Type B pancreatic cell (in vitro differentiated cells): Measurements from ENCODE around the gene HDHD5. TPM values are rescaled to one million over a fixed set of nuclear protein-coding genes. Genes with fewer than 3 reads are reported as not detected.

Experiments used
- DNase-seq: peaks from one replicate; pipeline ENCODE4 v3.0.0; 2021; ENCODE audit warnings: mixed read lengths; ENCODE audit not compliant: unreplicated experiment; ENCODE audit errors: extremely low spot score
- H3K27ac Mint-ChIP-seq: 2 replicates; pipeline ENCODE4 v1.8.0; 2021; ENCODE audit warnings: mild to moderate bottlenecking, mixed read lengths
- H3K27me3 Mint-ChIP-seq: 2 replicates; pipeline ENCODE4 v1.8.0; 2021; ENCODE audit warnings: mixed read lengths
- H3K36me3 Mint-ChIP-seq: 2 replicates; pipeline ENCODE4 v1.8.0; 2021; ENCODE audit warnings: mixed read lengths
- H3K4me1 Mint-ChIP-seq: one replicate; pipeline ENCODE4 v1.8.0; 2021; ENCODE audit warnings: mixed read lengths; ENCODE audit not compliant: unreplicated experiment
- H3K4me3 Mint-ChIP-seq: 2 replicates; pipeline ENCODE4 v1.8.0; 2021; ENCODE audit warnings: mild to moderate bottlenecking, mixed read lengths
- H3K9me3 Mint-ChIP-seq: 2 replicates; pipeline ENCODE4 v1.8.0; 2021; ENCODE audit warnings: mixed read lengths
- CTCF ChIP-seq: fragments of 200-600 bp; sonication (generic); conservative IDR thresholded peaks from 2 replicates; pipeline ENCODE4 v1.5.0; 2021; ENCODE audit warnings: antibody characterized with exemption, mild to moderate bottlenecking
- long read RNA-seq: library from polyadenylated mRNA; unstranded; transcript quantifications from one replicate; pipeline ENCODE4 v2.0.0, GENCODE V29; 2020
- total RNA-seq: library from RNA; stranded (reverse); gene quantifications from 2 replicates; pipeline ENCODE4 v1.2.1, GENCODE V29; 2021; ENCODE audit warnings: low replicate concordance

The HDHD5 gene
- total RNA-seq = 25.3 and 40.1 TPM in 2 replicates
- long read RNA-seq, transcript HDHD5-202 (8 exons, 1,799 nt) = major isoform, 19 of 35 reads
- long read RNA-seq, partial matches to known transcripts = 1 of 35 reads
- long read RNA-seq, other reads (novel, unspliced or antisense) = 13 of 35 reads

DNA sequence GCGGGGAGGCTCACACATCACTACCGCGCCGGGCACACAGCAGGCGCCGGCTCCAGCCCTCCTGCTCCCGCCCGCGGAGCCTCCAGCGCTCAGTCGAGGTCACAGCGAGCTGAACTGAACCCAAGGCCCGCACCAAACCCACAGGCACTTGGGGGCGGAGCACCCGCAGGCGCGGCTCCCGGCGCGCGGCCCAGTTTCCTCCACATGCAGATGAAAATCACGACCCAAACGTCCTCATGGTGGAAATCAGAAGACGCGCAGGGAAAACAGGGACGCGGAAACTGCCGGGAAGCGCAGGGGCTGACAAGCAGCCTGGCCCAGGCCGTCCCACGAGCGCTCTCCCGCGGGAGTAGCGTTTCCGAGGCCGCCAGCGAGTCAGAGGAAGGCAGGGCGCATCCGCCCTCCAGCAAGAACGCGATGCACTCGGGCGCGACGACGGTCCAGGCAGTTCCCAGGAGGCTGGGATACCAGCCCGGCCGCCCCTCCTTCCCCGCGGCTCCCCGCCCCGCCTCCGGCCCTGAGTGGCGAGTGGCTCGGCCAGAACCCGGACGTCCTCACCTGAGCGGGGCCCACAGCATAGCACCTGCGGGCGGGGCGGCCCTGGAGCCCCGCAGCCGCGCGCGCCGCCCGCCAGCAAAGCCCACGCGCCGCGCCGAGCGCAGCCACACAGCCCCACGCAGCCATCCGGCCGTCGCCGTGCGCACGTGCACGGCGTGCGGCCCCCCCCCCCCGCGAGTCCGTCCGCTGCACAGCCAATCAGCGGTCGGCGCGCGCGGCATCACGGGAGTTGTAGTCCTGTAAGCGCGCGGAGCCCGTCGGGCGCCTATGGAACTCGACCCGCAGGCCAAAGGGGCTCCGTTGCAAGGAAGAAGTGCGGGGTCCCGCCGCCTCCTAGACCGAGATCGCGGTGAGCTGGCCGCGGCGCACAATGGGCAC is at the start of gene HDHD5:
TSS of gene HDHD5 (minus strand) at position 710 of the 936 bp plus-strand sequence. CDS start at position 684, 26 bp downstream.
- peak within 1 kb of the TSS; percentile 96 for H3K4me3 Mint-ChIP-seq
- H3K4me1 Mint-ChIP-seq = peaks cover 12% of the 10 kb centered on the region
- peak; percentile 88 for DNase-seq
- H3K27ac Mint-ChIP-seq = peak within 1 kb of the TSS; percentile 91
- TF ChIP-seq CTCF = no peak
- H3K9me3 Mint-ChIP-seq = no peaks in the 10 kb centered on the region
- H3K36me3 Mint-ChIP-seq = peaks cover 11% of the 10 kb centered on the region
- no peaks in the 10 kb centered on the region for H3K27me3 Mint-ChIP-seq

DNA sequence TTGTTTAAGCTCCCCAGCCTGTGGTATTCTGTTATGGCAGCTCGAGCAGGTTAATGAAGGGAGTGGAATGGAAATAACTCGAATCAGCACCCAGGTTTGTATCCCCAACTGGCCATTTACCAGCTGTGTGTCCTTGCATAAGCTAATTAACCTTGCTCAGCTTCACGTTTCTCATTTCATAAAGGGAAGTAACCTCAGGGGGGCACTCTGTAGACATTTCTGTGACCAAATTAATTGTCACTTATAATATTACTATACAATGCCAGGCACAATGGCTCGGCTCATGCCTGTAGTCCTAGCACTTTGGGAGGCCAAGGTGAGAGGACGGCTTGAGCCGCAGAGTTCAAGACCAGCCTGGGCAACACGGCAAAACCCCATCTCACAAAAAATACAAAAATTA is 46.4 kb upstream of the HDHD5 start:
- H3K4me1 Mint-ChIP-seq = peaks cover 15% of the 10 kb centered on the region
- H3K27me3 Mint-ChIP-seq = no peaks in the 10 kb centered on the region
- no peak for TF ChIP-seq CTCF
- H3K27ac Mint-ChIP-seq = no peak overlapping the region
- H3K4me3 Mint-ChIP-seq = no peak overlapping the region
- H3K9me3 Mint-ChIP-seq = no peaks in the 10 kb centered on the region
- no peaks in the 10 kb centered on the region for H3K36me3 Mint-ChIP-seq
- no peak for DNase-seq

GRCh38 chr22:17201285-17201945 is 42.3 kb upstream of the HDHD5 start:
- H3K27me3 Mint-ChIP-seq = no peaks in the 10 kb centered on the region
- peaks cover 34% of the 10 kb centered on the region for H3K4me1 Mint-ChIP-seq
- peak; percentile 55 for TF ChIP-seq CTCF
- peak overlapping the region; percentile 11 for H3K27ac Mint-ChIP-seq
- no peaks in the 10 kb centered on the region for H3K9me3 Mint-ChIP-seq
- H3K36me3 Mint-ChIP-seq = no peaks in the 10 kb centered on the region
- DNase-seq = no peak
- peak overlapping the region; percentile 58 for H3K4me3 Mint-ChIP-seq

- no peak for DNase-seq
- Mint-ChIP-seq H3K9me3 (no peaks in the 10 kb centered on the region), H3K4me3 (peak overlapping the region; percentile 92), H3K36me3 (no peaks in the 10 kb centered on the region), H3K27me3 (no peaks in the 10 kb centered on the region), H3K4me1 (peaks cover 35% of the 10 kb centered on the region), H3K27ac (peak overlapping the region; percentile 94)
- TF ChIP-seq CTCF = no peak
Measured at GRCh38 chr22:17199003-17199731, 40.1 kb upstream of the HDHD5 start.
